Measurements from ENCODE around the gene ENTHD1. TPM values are rescaled to one million over a fixed set of nuclear protein-coding genes. Genes with fewer than 3 reads are reported as not detected.
"Not testable (repeated sequence)": the region's sequence is repeated elsewhere in the genome, so short reads cannot be mapped to it uniquely, and the experiment has no call there.

The ENTHD1 gene
- total and polyA plus RNA-seq, 2 of the 4 experiments (the other 2 are of a cell fraction) = not detected

DNA sequence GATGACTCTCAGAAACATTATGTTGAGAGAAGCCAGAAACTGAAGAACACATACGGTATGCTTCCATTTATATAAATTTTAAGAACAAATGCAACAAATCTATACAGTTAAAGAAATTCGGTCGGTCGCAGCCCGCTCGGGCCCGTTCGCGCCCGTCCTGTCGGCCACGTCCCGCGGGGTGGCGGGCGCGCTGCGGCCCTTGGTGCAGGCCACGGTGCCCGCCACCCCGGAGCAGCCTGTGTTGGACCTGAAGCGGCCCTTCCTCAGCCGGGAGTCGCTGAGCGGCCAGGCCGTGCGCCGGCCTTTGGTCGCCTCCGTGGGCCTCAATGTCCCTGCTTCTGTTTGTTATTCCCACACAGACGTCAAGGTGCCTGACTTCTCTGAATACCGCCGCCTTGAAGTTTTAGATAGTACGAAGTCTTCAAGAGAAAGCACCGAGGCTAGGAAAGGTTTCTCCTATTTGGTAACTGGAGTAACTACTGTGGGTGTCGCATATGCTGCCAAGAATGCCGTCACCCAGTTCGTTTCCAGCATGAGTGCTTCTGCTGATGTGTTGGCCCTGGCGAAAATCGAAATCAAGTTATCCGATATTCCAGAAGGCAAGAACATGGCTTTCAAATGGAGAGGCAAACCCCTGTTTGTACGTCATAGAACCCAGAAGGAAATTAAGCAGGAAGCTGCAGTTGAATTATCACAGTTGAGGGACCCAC is 18.2 kb downstream of the ENTHD1 start:
- H3K14ac ChIP-seq (replicated peaks; ENCODE audit: low read depth, low read length); POLR2A ChIA-PET (ENCODE audit: unreplicated experiment); BruUV-seq (replicated peaks); intact Hi-C loops (cut with micrococcal nuclease); CTCF ChIA-PET; H3K9ac ChIP-seq (ENCODE audit: low read depth, low read length); H4K91ac ChIP-seq (ENCODE audit: insufficient read depth, low read depth, low read length); H3K18ac ChIP-seq (ENCODE audit: low read depth, low read length); H3K4ac ChIP-seq (ENCODE audit: low read depth, low read length); H3K36me3 ChIP-seq (ENCODE audit: control insufficient read depth, insufficient read depth, low read length); H2AFZ ChIP-seq (replicated peaks; ENCODE audit: low read length, poor library complexity); H4K8ac ChIP-seq (ENCODE audit: low read depth in 2 of 2, low read length in 2 of 2); H3K56ac ChIP-seq (ENCODE audit: extremely low read depth, insufficient read depth, low read length); H3K4me1 ChIP-seq (ENCODE audit: control insufficient read depth, insufficient read depth, low read length); H3K4me2 ChIP-seq (ENCODE audit: low read depth, low read length); ATAC-seq (ENCODE audit: low read depth); H2BK120ac ChIP-seq (ENCODE audit: low read depth, low read length); H3K9me3 ChIP-seq (ENCODE audit: control insufficient read depth, insufficient read depth, low read length); H2BK15ac ChIP-seq (ENCODE audit: low read depth, low read length); H4K20me1 ChIP-seq (ENCODE audit: insufficient read depth, low read length); DNase-seq; H2BK20ac ChIP-seq (ENCODE audit: low read depth, low read length); H2BK5ac ChIP-seq (ENCODE audit: low read depth, low read length, poor library complexity, severe bottlenecking); H3K23ac ChIP-seq (ENCODE audit: low read depth, low read length); in situ Hi-C loops (cut with MboI; ENCODE audit: low sequenced_read_pairs); H3K9me1 ChIP-seq (ENCODE audit: insufficient read depth, low read length); H4K5ac ChIP-seq (ENCODE audit: low read depth, low read length); H3K27ac ChIP-seq (ENCODE audit: insufficient read depth, low read length); dilution Hi-C loops (cut with HindIII; ENCODE audit: low sequenced_read_pairs, unreplicated experiment); H2AK9ac ChIP-seq (replicated peaks; ENCODE audit: low read depth, low read length, poor library complexity); H3K79me1 ChIP-seq (ENCODE audit: low read depth in 1 of 2, low read length in 2 of 2); H2AK5ac ChIP-seq (ENCODE audit: low read depth, low read length): not testable (repeated sequence)
- peaks cover 16% of the 10 kb centered on the region for H3K27me3 ChIP-seq (ENCODE audit: control insufficient read depth, insufficient read depth, low read length)
- WGBS, 2 experiments (ENCODE audit: extremely low coverage in 2 of 2, insufficient read length in 1 of 2) = no CpG with 5 or more reads among the region's 42 CpGs
- H3K4me3 ChIP-seq (ENCODE audit: insufficient read depth, low read depth, low read length) = peak overlapping the region; percentile 29; the same call in 1 of the 2 replicates
